Endothelial cell of umbilical vein (primary cell): ENCODE results near the gene SFMBT2. TPM values are rescaled to one million over a fixed set of nuclear protein-coding genes. Genes with fewer than 3 reads are reported as not detected.

ENCODE experiments used
- BruUV-seq: library from RNA; stranded (reverse); fragments of 400-500 nt; replicated peaks from 2 replicates; lab custom pipeline; 2021; lab: Mats Ljungman, UMichigan
- CTCF ChIA-PET: fragments of 300-600, 350-600 bp; sonication (Branson Sonifier 250); formaldehyde crosslinking; loops from one replicate; lab custom pipeline; 2021; ENCODE audit warnings: antibody characterized with exemption, inconsistent platforms; lab: Charles Lee
- POLR2A ChIA-PET: fragments of 300-600, 350-600 bp; sonication (Branson Sonifier 250); formaldehyde crosslinking; loops from one replicate; lab custom pipeline; 2021; ENCODE audit warnings: antibody characterized with exemption, inconsistent platforms; lab: Charles Lee
- DNase-seq: peaks from one replicate; pipeline ENCODE4 v3.0.0-alpha.2; 2011; ENCODE audit warnings: low read depth, low spot score
- FAIRE-seq: peaks from 2 replicates; lab custom pipeline; 2011; peaks lifted over from hg19 to GRCh38; lab: Jason Lieb, UNC
- H2AFZ ChIP-seq: 2 replicates; pipeline ENCODE4 v1.6.0; 2012; ENCODE audit warnings: low read depth, low read length, control low read depth, inconsistent platforms
- H3K27ac ChIP-seq: 2 replicates; pipeline ENCODE4 v1.5.1; 2011; ENCODE audit warnings: low read depth, mild to moderate bottlenecking, control low read depth, low read length, moderate library complexity; ENCODE audit not compliant: insufficient read depth
- H3K27me3 ChIP-seq, 2 experiments: 2 replicates each; pipeline versions ENCODE4 v1.6.0 to v1.6.1; 2011; ENCODE audit warnings: low read length in 2 of 2, mixed read lengths in 1 of 2; ENCODE audit not compliant: control insufficient read depth in 2 of 2, insufficient read depth in 2 of 2
- H3K36me3 ChIP-seq, 2 experiments: 2 replicates in 1 of 2; 3 replicates in 1 of 2; pipeline ENCODE4 v1.5.1; 2011; ENCODE audit warnings: low read length in 2 of 2, mild to moderate bottlenecking in 1 of 2, moderate library complexity in 1 of 2; ENCODE audit not compliant: control insufficient read depth in 2 of 2, insufficient read depth in 2 of 2; ENCODE audit errors: extremely low read depth in 1 of 2
- H3K4me1 ChIP-seq: 3 replicates; pipeline ENCODE4 v1.5.1; 2011; ENCODE audit warnings: mild to moderate bottlenecking, low read length; ENCODE audit not compliant: control insufficient read depth, insufficient read depth; ENCODE audit errors: extremely low read depth
- H3K4me2 ChIP-seq: 2 replicates; pipeline ENCODE4 v1.6.1; 2011; ENCODE audit warnings: low read length, control low read depth, mixed read lengths; ENCODE audit not compliant: insufficient read depth
- H3K4me3 ChIP-seq, 3 experiments: fragments of 200-600 bp in 1 of 3; sonication (generic), shearing (Covaris generic) in 1 of 3; replicated peaks in 1 of 3; 2 replicates each; pipeline ENCODE4 v1.5.1; 2011 to 2016; ENCODE audit warnings: control low read depth in 3 of 3, low read length in 3 of 3, mild to moderate bottlenecking in 2 of 3, inconsistent platforms in 1 of 3, low read depth in 1 of 3, moderate library complexity in 1 of 3; ENCODE audit not compliant: insufficient read depth in 1 of 3
- H3K79me2 ChIP-seq: 2 replicates; pipeline ENCODE4 v1.6.0; 2012; ENCODE audit warnings: low read length, inconsistent platforms; ENCODE audit not compliant: control insufficient read depth, insufficient read depth
- H3K9ac ChIP-seq: replicated peaks from 2 replicates; pipeline ENCODE3; 2011; ENCODE audit warnings: low read length, control low read depth; ENCODE audit not compliant: insufficient read depth; ENCODE audit errors: extremely low read depth
- H3K9me1 ChIP-seq: replicated peaks from 3 replicates; pipeline ENCODE4 v1.6.0; 2011; ENCODE audit warnings: mild to moderate bottlenecking, low read length; ENCODE audit not compliant: control insufficient read depth, insufficient read depth; ENCODE audit errors: extremely low read depth
- H3K9me3 ChIP-seq: replicated peaks from 2 replicates; pipeline ENCODE4 v1.5.1; 2012; ENCODE audit warnings: low read length, inconsistent platforms; ENCODE audit not compliant: control insufficient read depth, insufficient read depth
- H4K20me1 ChIP-seq: replicated peaks from 2 replicates; pipeline ENCODE3; 2011; ENCODE audit warnings: mild to moderate bottlenecking, low read length; ENCODE audit not compliant: control insufficient read depth, insufficient read depth; ENCODE audit errors: extremely low read depth
- CTCF ChIP-seq, 2 donors: IDR thresholded peaks; 1 replicate in 1 of 2; 2 replicates in 1 of 2; pipeline ENCODE4 v1.5.1; 2011; ENCODE audit warnings: low read length in 2 of 2, mild to moderate bottlenecking in 2 of 2, moderate library complexity in 2 of 2, control low read depth in 1 of 2, inconsistent platforms in 1 of 2, low read depth in 1 of 2; ENCODE audit not compliant: insufficient read depth in 1 of 2; ENCODE audit errors: extremely low read depth in 1 of 2
- EZH2 ChIP-seq: IDR thresholded peaks from 2 replicates; pipeline ENCODE4 v1.6.1; 2012; ENCODE audit warnings: borderline replicate concordance, low read depth, mild to moderate bottlenecking, moderate library complexity, low read length, inconsistent platforms; ENCODE audit not compliant: severe bottlenecking
- FOS ChIP-seq: IDR thresholded peaks from 2 replicates; pipeline ENCODE4 v1.6.1; 2011; ENCODE audit warnings: mild to moderate bottlenecking, low read length, moderate library complexity, borderline replicate concordance; ENCODE audit not compliant: insufficient read depth
- GATA2 ChIP-seq: IDR thresholded peaks from 2 replicates; pipeline ENCODE4 v1.7.0; 2011; ENCODE audit warnings: low read depth, mild to moderate bottlenecking, moderate library complexity, mixed read lengths, low read length; ENCODE audit not compliant: insufficient read length, insufficient read depth
- JUN ChIP-seq: IDR thresholded peaks from 2 replicates; pipeline ENCODE4 v1.6.1; 2011; ENCODE audit warnings: borderline replicate concordance, low read depth; ENCODE audit not compliant: insufficient read length, insufficient read depth
- MAX ChIP-seq: IDR thresholded peaks from 2 replicates; pipeline ENCODE4 v1.6.1; 2011; ENCODE audit not compliant: insufficient read depth, insufficient read length
- MYC ChIP-seq: IDR thresholded peaks from one replicate; pipeline ENCODE4 v1.6.1; 2011; ENCODE audit warnings: mild to moderate bottlenecking, low read depth, low read length
- POLR2A ChIP-seq: IDR thresholded peaks from 2 replicates; pipeline ENCODE4 v1.6.1; 2012; ENCODE audit warnings: low read depth, mild to moderate bottlenecking, control low read depth, low read length
- POLR2AphosphoS5 ChIP-seq: IDR thresholded peaks from 2 replicates; pipeline ENCODE4 v1.6.1; 2012; ENCODE audit warnings: low read depth, mild to moderate bottlenecking, control low read depth, low read length, moderate library complexity; ENCODE audit not compliant: insufficient read depth
- dilution Hi-C: fragments of 300-500 bp; cut with MboI; formaldehyde crosslinking; loops from one replicate; pipeline ENCODE4 v1.15.0; 2019; ENCODE audit warnings: low sequenced_read_pairs; ENCODE audit not compliant: extremely low pct_ligation_motif_present
- intact Hi-C: fragments of 100-400 bp; cut with micrococcal nuclease; formaldehyde crosslinking; loops from one replicate; pipeline ENCODE4 v1.10.0; 2022
- polyA plus RNA-seq, 4 experiments: library from polyadenylated mRNA; depleted of rRNA in 3 of 4; stranded (reverse) in 3 of 4; unstranded in 1 of 4; fragments of >200 nt; gene quantifications; 2 replicates each; pipeline versions ENCODE4 v1.2.1 to v1.2.3, GENCODE V29; 2011 to 2012; ENCODE audit warnings: missing spikeins in 1 of 4
- total RNA-seq: library from RNA; stranded (reverse); gene quantifications from 2 replicates; pipeline ENCODE4 v1.2.3, GENCODE V29; 2021

Gene SFMBT2
- total and polyA plus RNA-seq, 2 donors (not counting 3 experiments of a cell fraction or from before 2014, with no cell fraction given), result 0.14 to 0.64 TPM

- H4K20me1 ChIP-seq, result no peaks in the 10 kb centered on the region
- no peaks in the 10 kb centered on the region for H3K79me2 ChIP-seq
- dilution Hi-C loops, result no loop called here
- no TSS peak for BruUV-seq
- no peak overlapping the region for H3K4me2 ChIP-seq
- no peak overlapping the region for H3K4me3 ChIP-seq
- H3K4me1 ChIP-seq, result no peaks in the 10 kb centered on the region
- DNase-seq (no peak), FAIRE-seq (no peak)
- no peaks in the 10 kb centered on the region for H3K36me3 ChIP-seq
- H3K9me3 ChIP-seq, result no peaks in the 10 kb centered on the region
- H3K9me1 ChIP-seq, result no peaks in the 10 kb centered on the region
- intact Hi-C loops, result no loop called here
- TF ChIP-seq POLR2A (no peak), JUN (no peak), MYC (no peak), EZH2 (no peak), MAX (no peak), POLR2AphosphoS5 (no peak), GATA2 (no peak), FOS (no peak), CTCF (IDR thresholded peaks at IDR 0.05; ENCODE audit: extremely low read depth in 1 of 2, insufficient read depth in 1 of 2, low read depth in 1 of 2, low read length in 2 of 2) (no peak)
- no peak overlapping the region for H3K27ac ChIP-seq
- no peak overlapping the region for H2AFZ ChIP-seq
- no peak overlapping the region for H3K9ac ChIP-seq
- no peaks in the 10 kb centered on the region for H3K27me3 ChIP-seq
- ChIA-PET CTCF (no interaction called here), POLR2A (interaction anchor here (0.6 kb wide), 1 partner anchor 853 kb away, joined by 3 read pairs; no protein-coding TSS in a partner anchor)
Observed at GRCh38 chr10:7399533-7399932, 11.3 kb downstream of the SFMBT2 start.
